Measurements from ENCODE around the gene COQ7. TPM values are rescaled to one million over a fixed set of nuclear protein-coding genes. Genes with fewer than 3 reads are reported as not detected.

Gene COQ7
- total and polyA plus RNA-seq, 10 donors, result 6.6 to 23.4 (median 13.0) TPM

- H3K27me3 ChIP-seq (replicated peaks in 1 of 7), result no peaks in the 10 kb centered on the region
- intact Hi-C loops (cut with DNase I; ENCODE audit: low total_unique reads), result no loop called here
- no peaks in the 10 kb centered on the region for H3K36me3 ChIP-seq
- DNase-seq, result no peak
- no peak overlapping the region for H3K27ac ChIP-seq
- 89 to 96% (median 93%) methylated on average over 2 of the region's 2 CpGs for WGBS, 5 donors
- H3K4me1 ChIP-seq, result no peaks in the 10 kb centered on the region
- no peak overlapping the region for H3K4me3 ChIP-seq
- TF ChIP-seq POLR2AphosphoS5 (IDR thresholded peaks at IDR 0.05) (no peak), POLR2A (IDR thresholded peaks at IDR 0.05) (no peak), CTCF (IDR thresholded peaks at IDR 0.05 in 8 of 11, conservative IDR thresholded peaks at IDR 0.05 in 3 of 11) (no peak)
- peaks cover 0 to 25% (median 14%) of the 10 kb centered on the region in 8 donors for H3K9me3 ChIP-seq
Observed at GRCh38 chr16:19040400-19040799, 27.0 kb upstream of the COQ7 start.

GRCh38 chr16:19044769-19045168 is 22.6 kb upstream of the COQ7 start:
- Histone ChIP-seq H3K4me1 (no peaks in the 10 kb centered on the region), H3K9me3 (no peaks in the 10 kb centered on the region), H3K27me3 (replicated peaks in 1 of 7) (no peaks in the 10 kb centered on the region), H3K27ac (no peak overlapping the region), H3K36me3 (no peaks in the 10 kb centered on the region), H3K4me3 (no peak overlapping the region)
- intact Hi-C loops (cut with DNase I; ENCODE audit: low total_unique reads), result no loop called here
- WGBS, 5 donors, result 87 to 93% (median 92%) methylated on average over 11 of the region's 11 CpGs
- no peak for DNase-seq
- TF ChIP-seq CTCF (IDR thresholded peaks at IDR 0.05 in 8 of 11, conservative IDR thresholded peaks at IDR 0.05 in 3 of 11) (no peak), POLR2A (IDR thresholded peaks at IDR 0.05) (no peak), POLR2AphosphoS5 (IDR thresholded peaks at IDR 0.05) (no peak)

GRCh38 chr16:19046062-19046461 is 21.4 kb upstream of the COQ7 start:
- no peak for DNase-seq
- Histone ChIP-seq H3K36me3 (no peaks in the 10 kb centered on the region), H3K27ac (no peak overlapping the region), H3K4me1 (no peaks in the 10 kb centered on the region), H3K4me3 (no peak overlapping the region), H3K27me3 (replicated peaks in 1 of 7) (no peaks in the 10 kb centered on the region), H3K9me3 (no peaks in the 10 kb centered on the region)
- intact Hi-C loops (cut with DNase I; ENCODE audit: low total_unique reads), result no loop called here
- 85 to 100% (median 93%) methylated on average over 2 of the region's 2 CpGs for WGBS, 5 donors
- no peak for TF ChIP-seq POLR2A (IDR thresholded peaks at IDR 0.05)
- no peak for TF ChIP-seq POLR2AphosphoS5 (IDR thresholded peaks at IDR 0.05)
- TF ChIP-seq CTCF (IDR thresholded peaks at IDR 0.05 in 8 of 11, conservative IDR thresholded peaks at IDR 0.05 in 3 of 11), result no peak

GRCh38 chr16:19062706-19063105 is 4.7 kb upstream of the COQ7 start:
- 47 to 74% (median 65%) methylated on average over 4 of the region's 4 CpGs for WGBS, 5 donors
- H3K4me3 ChIP-seq, result no peak overlapping the region
- H3K27me3 ChIP-seq (replicated peaks in 1 of 7), result no peaks in the 10 kb centered on the region
- no peaks in the 10 kb centered on the region for H3K9me3 ChIP-seq
- peak overlapping the region in 5 of 8 donors; percentile 40 to 66 (median 57) for H3K27ac ChIP-seq
- DNase-seq, result no peak
- no peak for TF ChIP-seq POLR2AphosphoS5 (IDR thresholded peaks at IDR 0.05)
- TF ChIP-seq POLR2A (IDR thresholded peaks at IDR 0.05), result no peak
- no peak for TF ChIP-seq CTCF (IDR thresholded peaks at IDR 0.05 in 8 of 11, conservative IDR thresholded peaks at IDR 0.05 in 3 of 11)
- no peaks in the 10 kb centered on the region for H3K36me3 ChIP-seq
- intact Hi-C loops (cut with DNase I; ENCODE audit: low total_unique reads), result loop anchor here (10.0 kb wide), 1 partner anchor 268 kb away; the partner anchor contains the start of gene RPS15A
- H3K4me1 ChIP-seq, result peaks cover 0 to 12% (median 7%) of the 10 kb centered on the region in 6 donors

Data from spleen (tissue), 11 donors.